Endothelial cell of umbilical vein (primary cell): ENCODE results near the gene DUSP10. TPM values are rescaled to one million over a fixed set of nuclear protein-coding genes. Genes with fewer than 3 reads are reported as not detected.
A peak's percentile ranks its signal among the peaks of the same experiment; 100 is the strongest.

Source experiments
- BruUV-seq: library from RNA; stranded (reverse); fragments of 400-500 nt; replicated peaks from 2 replicates; lab custom pipeline; 2021; lab: Mats Ljungman, UMichigan
- CTCF ChIA-PET: fragments of 300-600, 350-600 bp; sonication (Branson Sonifier 250); formaldehyde crosslinking; loops from one replicate; lab custom pipeline; 2021; ENCODE audit warnings: antibody characterized with exemption, inconsistent platforms; lab: Charles Lee
- POLR2A ChIA-PET: fragments of 300-600, 350-600 bp; sonication (Branson Sonifier 250); formaldehyde crosslinking; loops from one replicate; lab custom pipeline; 2021; ENCODE audit warnings: antibody characterized with exemption, inconsistent platforms; lab: Charles Lee
- DNase-seq: peaks from one replicate; pipeline ENCODE4 v3.0.0-alpha.2; 2011; ENCODE audit warnings: low read depth, low spot score
- FAIRE-seq: peaks from 2 replicates; lab custom pipeline; 2011; peaks lifted over from hg19 to GRCh38; lab: Jason Lieb, UNC
- H2AFZ ChIP-seq: 2 replicates; pipeline ENCODE4 v1.6.0; 2012; ENCODE audit warnings: low read depth, low read length, control low read depth, inconsistent platforms
- H3K27ac ChIP-seq: 2 replicates; pipeline ENCODE4 v1.5.1; 2011; ENCODE audit warnings: low read depth, mild to moderate bottlenecking, control low read depth, low read length, moderate library complexity; ENCODE audit not compliant: insufficient read depth
- H3K27me3 ChIP-seq, 2 experiments: 2 replicates each; pipeline versions ENCODE4 v1.6.0 to v1.6.1; 2011; ENCODE audit warnings: low read length in 2 of 2, mixed read lengths in 1 of 2; ENCODE audit not compliant: control insufficient read depth in 2 of 2, insufficient read depth in 2 of 2
- H3K36me3 ChIP-seq, 2 experiments: 2 replicates in 1 of 2; 3 replicates in 1 of 2; pipeline ENCODE4 v1.5.1; 2011; ENCODE audit warnings: low read length in 2 of 2, mild to moderate bottlenecking in 1 of 2, moderate library complexity in 1 of 2; ENCODE audit not compliant: control insufficient read depth in 2 of 2, insufficient read depth in 2 of 2; ENCODE audit errors: extremely low read depth in 1 of 2
- H3K4me1 ChIP-seq: 3 replicates; pipeline ENCODE4 v1.5.1; 2011; ENCODE audit warnings: mild to moderate bottlenecking, low read length; ENCODE audit not compliant: control insufficient read depth, insufficient read depth; ENCODE audit errors: extremely low read depth
- H3K4me2 ChIP-seq: 2 replicates; pipeline ENCODE4 v1.6.1; 2011; ENCODE audit warnings: low read length, control low read depth, mixed read lengths; ENCODE audit not compliant: insufficient read depth
- H3K4me3 ChIP-seq, 3 experiments: fragments of 200-600 bp in 1 of 3; sonication (generic), shearing (Covaris generic) in 1 of 3; replicated peaks in 1 of 3; 2 replicates each; pipeline ENCODE4 v1.5.1; 2011 to 2016; ENCODE audit warnings: control low read depth in 3 of 3, low read length in 3 of 3, mild to moderate bottlenecking in 2 of 3, inconsistent platforms in 1 of 3, low read depth in 1 of 3, moderate library complexity in 1 of 3; ENCODE audit not compliant: insufficient read depth in 1 of 3
- H3K79me2 ChIP-seq: 2 replicates; pipeline ENCODE4 v1.6.0; 2012; ENCODE audit warnings: low read length, inconsistent platforms; ENCODE audit not compliant: control insufficient read depth, insufficient read depth
- H3K9ac ChIP-seq: replicated peaks from 2 replicates; pipeline ENCODE3; 2011; ENCODE audit warnings: low read length, control low read depth; ENCODE audit not compliant: insufficient read depth; ENCODE audit errors: extremely low read depth
- H3K9me1 ChIP-seq: replicated peaks from 3 replicates; pipeline ENCODE4 v1.6.0; 2011; ENCODE audit warnings: mild to moderate bottlenecking, low read length; ENCODE audit not compliant: control insufficient read depth, insufficient read depth; ENCODE audit errors: extremely low read depth
- H3K9me3 ChIP-seq: replicated peaks from 2 replicates; pipeline ENCODE4 v1.5.1; 2012; ENCODE audit warnings: low read length, inconsistent platforms; ENCODE audit not compliant: control insufficient read depth, insufficient read depth
- H4K20me1 ChIP-seq: replicated peaks from 2 replicates; pipeline ENCODE3; 2011; ENCODE audit warnings: mild to moderate bottlenecking, low read length; ENCODE audit not compliant: control insufficient read depth, insufficient read depth; ENCODE audit errors: extremely low read depth
- EZH2 ChIP-seq: IDR thresholded peaks from 2 replicates; pipeline ENCODE4 v1.6.1; 2012; ENCODE audit warnings: borderline replicate concordance, low read depth, mild to moderate bottlenecking, moderate library complexity, low read length, inconsistent platforms; ENCODE audit not compliant: severe bottlenecking
- FOS ChIP-seq: IDR thresholded peaks from 2 replicates; pipeline ENCODE4 v1.6.1; 2011; ENCODE audit warnings: mild to moderate bottlenecking, low read length, moderate library complexity, borderline replicate concordance; ENCODE audit not compliant: insufficient read depth
- GATA2 ChIP-seq: IDR thresholded peaks from 2 replicates; pipeline ENCODE4 v1.7.0; 2011; ENCODE audit warnings: low read depth, mild to moderate bottlenecking, moderate library complexity, mixed read lengths, low read length; ENCODE audit not compliant: insufficient read length, insufficient read depth
- JUN ChIP-seq: IDR thresholded peaks from 2 replicates; pipeline ENCODE4 v1.6.1; 2011; ENCODE audit warnings: borderline replicate concordance, low read depth; ENCODE audit not compliant: insufficient read length, insufficient read depth
- MYC ChIP-seq: IDR thresholded peaks from one replicate; pipeline ENCODE4 v1.6.1; 2011; ENCODE audit warnings: mild to moderate bottlenecking, low read depth, low read length
- POLR2A ChIP-seq: IDR thresholded peaks from 2 replicates; pipeline ENCODE4 v1.6.1; 2012; ENCODE audit warnings: low read depth, mild to moderate bottlenecking, control low read depth, low read length
- POLR2AphosphoS5 ChIP-seq: IDR thresholded peaks from 2 replicates; pipeline ENCODE4 v1.6.1; 2012; ENCODE audit warnings: low read depth, mild to moderate bottlenecking, control low read depth, low read length, moderate library complexity; ENCODE audit not compliant: insufficient read depth
- dilution Hi-C: fragments of 300-500 bp; cut with MboI; formaldehyde crosslinking; loops from one replicate; pipeline ENCODE4 v1.15.0; 2019; ENCODE audit warnings: low sequenced_read_pairs; ENCODE audit not compliant: extremely low pct_ligation_motif_present
- intact Hi-C: fragments of 100-400 bp; cut with micrococcal nuclease; formaldehyde crosslinking; loops from one replicate; pipeline ENCODE4 v1.10.0; 2022
- polyA plus RNA-seq, 4 experiments: library from polyadenylated mRNA; depleted of rRNA in 3 of 4; stranded (reverse) in 3 of 4; unstranded in 1 of 4; fragments of >200 nt; gene quantifications; 2 replicates each; pipeline versions ENCODE4 v1.2.1 to v1.2.3, GENCODE V29; 2011 to 2012; ENCODE audit warnings: missing spikeins in 1 of 4
- total RNA-seq: library from RNA; stranded (reverse); gene quantifications from 2 replicates; pipeline ENCODE4 v1.2.3, GENCODE V29; 2021
- TF ChIP-seq, protein P1 (sequence below), 2 donors: IDR thresholded peaks; 1 replicate in 1 of 2; 2 replicates in 1 of 2; pipeline ENCODE4 v1.5.1; 2011; ENCODE audit warnings: low read length in 2 of 2, mild to moderate bottlenecking in 2 of 2, moderate library complexity in 2 of 2, control low read depth in 1 of 2, inconsistent platforms in 1 of 2, low read depth in 1 of 2; ENCODE audit not compliant: insufficient read depth in 1 of 2; ENCODE audit errors: extremely low read depth in 1 of 2
- TF ChIP-seq, protein P2 (sequence below): IDR thresholded peaks from 2 replicates; pipeline ENCODE4 v1.6.1; 2011; ENCODE audit not compliant: insufficient read depth, insufficient read length

Gene DUSP10
- total and polyA plus RNA-seq, 2 donors (not counting 3 experiments of a cell fraction or from before 2014, with no cell fraction given) = 1.6 to 1.9 TPM

- DNase-seq = no peak
- Histone ChIP-seq H3K4me1 (peaks cover 40% of the 10 kb centered on the region), H3K4me2 (peak overlapping the region; percentile 25), H4K20me1 (no peaks in the 10 kb centered on the region), H3K9me3 (no peaks in the 10 kb centered on the region), H3K9ac (no peak overlapping the region), H3K27me3 (no peaks in the 10 kb centered on the region), H3K79me2 (no peaks in the 10 kb centered on the region), H3K36me3 (no peaks in the 10 kb centered on the region), H3K4me3 (no peak overlapping the region), H3K27ac (no peak overlapping the region), H2AFZ (no peak overlapping the region), H3K9me1 (no peaks in the 10 kb centered on the region)
- CTCF ChIA-PET = no interaction called here
- TF ChIP-seq EZH2 (no peak), JUN (peak; percentile 58), FOS (peak; percentile 68)
- dilution Hi-C loops = no loop called here
- POLR2A ChIA-PET = no interaction called here
- no TSS peak for BruUV-seq
- intact Hi-C loops = no loop called here
- FAIRE-seq = peak; percentile 49
These were observed 23.6 kb upstream of the DUSP10 start for GRCh38 chr1:221765527-221765926.

- POLR2A ChIA-PET = interaction anchor here (0.6 to 0.7 kb wide), 2 partner anchors 14 to 84 kb away, joined by 3 read pairs; no protein-coding TSS in a partner anchor
- intact Hi-C loops = loop anchor here (1.0 to 5.0 kb wide), 3 partner anchors 20 to 885 kb away; partner anchors contain the start of genes DUSP10 and HLX
- H3K27ac ChIP-seq = peak overlapping the region; percentile 52
- H3K4me2 ChIP-seq = peak overlapping the region; percentile 74
- BruUV-seq = no TSS peak
- FAIRE-seq = peak; percentile 91
- H2AFZ ChIP-seq = peak overlapping the region; percentile 25
- H3K79me2 ChIP-seq = no peaks in the 10 kb centered on the region
- H4K20me1 ChIP-seq = no peaks in the 10 kb centered on the region
- H3K27me3 ChIP-seq = no peaks in the 10 kb centered on the region
- H3K36me3 ChIP-seq = no peaks in the 10 kb centered on the region
- dilution Hi-C loops = no loop called here
- H3K9ac ChIP-seq = peak overlapping the region; percentile 22
- H3K9me1 ChIP-seq = no peaks in the 10 kb centered on the region
- peak; percentile 14 for TF ChIP-seq JUN
- TF ChIP-seq MYC = no peak
- peak; percentile 87 for TF ChIP-seq GATA2
- no peak for TF ChIP-seq POLR2A
- TF ChIP-seq, protein P1, sequence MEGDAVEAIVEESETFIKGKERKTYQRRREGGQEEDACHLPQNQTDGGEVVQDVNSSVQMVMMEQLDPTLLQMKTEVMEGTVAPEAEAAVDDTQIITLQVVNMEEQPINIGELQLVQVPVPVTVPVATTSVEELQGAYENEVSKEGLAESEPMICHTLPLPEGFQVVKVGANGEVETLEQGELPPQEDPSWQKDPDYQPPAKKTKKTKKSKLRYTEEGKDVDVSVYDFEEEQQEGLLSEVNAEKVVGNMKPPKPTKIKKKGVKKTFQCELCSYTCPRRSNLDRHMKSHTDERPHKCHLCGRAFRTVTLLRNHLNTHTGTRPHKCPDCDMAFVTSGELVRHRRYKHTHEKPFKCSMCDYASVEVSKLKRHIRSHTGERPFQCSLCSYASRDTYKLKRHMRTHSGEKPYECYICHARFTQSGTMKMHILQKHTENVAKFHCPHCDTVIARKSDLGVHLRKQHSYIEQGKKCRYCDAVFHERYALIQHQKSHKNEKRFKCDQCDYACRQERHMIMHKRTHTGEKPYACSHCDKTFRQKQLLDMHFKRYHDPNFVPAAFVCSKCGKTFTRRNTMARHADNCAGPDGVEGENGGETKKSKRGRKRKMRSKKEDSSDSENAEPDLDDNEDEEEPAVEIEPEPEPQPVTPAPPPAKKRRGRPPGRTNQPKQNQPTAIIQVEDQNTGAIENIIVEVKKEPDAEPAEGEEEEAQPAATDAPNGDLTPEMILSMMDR (IDR thresholded peaks at IDR 0.05; ENCODE audit: extremely low read depth in 1 of 2, insufficient read depth in 1 of 2, low read depth in 1 of 2, low read length in 2 of 2) = no peak
- TF ChIP-seq POLR2AphosphoS5 = peak; percentile 31
- no peak for TF ChIP-seq FOS
- TF ChIP-seq, protein P2, sequence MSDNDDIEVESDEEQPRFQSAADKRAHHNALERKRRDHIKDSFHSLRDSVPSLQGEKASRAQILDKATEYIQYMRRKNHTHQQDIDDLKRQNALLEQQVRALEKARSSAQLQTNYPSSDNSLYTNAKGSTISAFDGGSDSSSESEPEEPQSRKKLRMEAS = no peak
- peaks cover 60% of the 10 kb centered on the region for H3K4me1 ChIP-seq
- no peaks in the 10 kb centered on the region for H3K9me3 ChIP-seq
- CTCF ChIA-PET = interaction anchor here (0.7 to 2.0 kb wide), 3 partner anchors 19 to 84 kb away, joined by 3 to 13 read pairs (median 3); partner anchors contain the start of gene DUSP10
- peak; percentile 62 for DNase-seq
- H3K4me3 ChIP-seq = no peak overlapping the region
These were observed 20.2 kb upstream of the DUSP10 start for GRCh38 chr1:221762121-221762520.
